Right lobe of liver (tissue), 4 donors: ENCODE data around the gene TMEM134.

ENCODE experiments used
- CTCF ChIP-seq, 4 donors: fragments of 200-600 bp in 3 of 4; fragments of 450-650 bp in 1 of 4; IDR thresholded peaks; one replicate each; pipeline versions ENCODE4 v1.5.1 to v1.8.0; 2016 to 2022; ENCODE audit warnings: antibody characterized with exemption in 4 of 4, mild to moderate bottlenecking in 2 of 4
- POLR2A ChIP-seq: fragments of 450-650 bp; IDR thresholded peaks from one replicate; pipeline ENCODE4 v1.6.1; 2017; ENCODE audit warnings: antibody characterized with exemption, mild to moderate bottlenecking
- donor health status: DM: no; HTN: no; CAD: no.
- donor health status: DM: no; HTN: no; CAD: no.
- donor health status: DM: no; HTN: yes; CAD: no.

GRCh38 chr11:67466962-67467771, 1.9 kb downstream of the TMEM134 start:
- TF ChIP-seq CTCF (IDR thresholded peaks at IDR 0.05) (no peak), POLR2A (no peak)
